ENCODE results near the gene PTPN7. TPM values are rescaled to one million over a fixed set of nuclear protein-coding genes. Genes with fewer than 3 reads are reported as not detected.

The PTPN7 gene
- total and polyA plus RNA-seq, 10 of the 15 experiments (the other 5 are each of a cell fraction or from before 2014, with no cell fraction given): 7.9 to 117 (median 102) TPM

GRCh38 chr1:202150602-202151001 lies 9.8 kb downstream of the PTPN7 start (continued):
- no peak for TF ChIP-seq SPI1 (IDR thresholded peaks at IDR 0.05; ENCODE audit: borderline replicate concordance, insufficient read depth, low read depth, low read length)

- H3K36me3 ChIP-seq (ENCODE audit: control insufficient read depth in 2 of 2, insufficient read depth in 2 of 2, low read length in 1 of 2): peaks cover 31 to 36% of the 10 kb centered on the region in 2 experiments; a peak in 3 of 4 replicates
- FAIRE-seq: no peak
These were observed 10.2 kb downstream of the PTPN7 start for GRCh38 chr1:202150187-202150586.

More at GRCh38 chr1:202150187-202150586, 10.2 kb downstream of the PTPN7 start:
- Histone ChIP-seq H3K4me1 (ENCODE audit: control insufficient read depth, insufficient read depth, low read length) (peaks cover 9% of the 10 kb centered on the region), H3K27me3 (replicated peaks in 1 of 2; ENCODE audit: control insufficient read depth in 2 of 2, insufficient read depth in 2 of 2, low read length in 1 of 2) (no peaks in the 10 kb centered on the region), H3K27ac (ENCODE audit: control insufficient read depth, insufficient read depth) (no peak overlapping the region), H3K4me2 (ENCODE audit: control insufficient read depth, insufficient read depth) (no peak overlapping the region), H3K9me3 (replicated peaks; ENCODE audit: control insufficient read depth, insufficient read depth, low read length) (no peaks in the 10 kb centered on the region), H3K4me3 (no peak overlapping the region), H3K9ac (ENCODE audit: control insufficient read depth, insufficient read depth, low read length) (no peak overlapping the region), H2AFZ (ENCODE audit: control insufficient read depth, low read depth, low read length) (no peak overlapping the region), H4K20me1 (ENCODE audit: control insufficient read depth, insufficient read depth) (no peaks in the 10 kb centered on the region), H3K79me2 (ENCODE audit: control insufficient read depth, insufficient read depth, low read length) (no peaks in the 10 kb centered on the region)
- no peak for DNase-seq (ENCODE audit: low read depth, low spot score)
- CTCF ChIA-PET: no interaction called here
- RAD21 ChIA-PET (ENCODE audit: unreplicated experiment): no interaction called here
- ATAC-seq: no peak
- BruUV-seq (replicated peaks): no TSS peak
- in situ Hi-C loops (cut with MboI) (no loop called here), intact Hi-C loops (cut with micrococcal nuclease; ENCODE audit: unreplicated experiment) (no loop called here)
- WGBS (ENCODE audit: insufficient coverage, insufficient replicate concordance, low lambda C conversion rate, missing lambda C conversion rate): 96% methylated on average over 9 of the region's 9 CpGs
- SMC1A ChIA-PET (ENCODE audit: uncharacterized antibody, unreplicated experiment): no interaction called here
- TF ChIP-seq ZNF217 (IDR thresholded peaks at IDR 0.05) (no peak), NFYB (IDR thresholded peaks at IDR 0.05; ENCODE audit: insufficient read depth, low read depth, low read length) (no peak), CBFB (IDR thresholded peaks at IDR 0.05; ENCODE audit: low read depth) (no peak), MTA3 (IDR thresholded peaks at IDR 0.05; ENCODE audit: borderline replicate concordance, low read length) (no peak), IKZF2 (IDR thresholded peaks at IDR 0.05) (no peak), CREM (IDR thresholded peaks at IDR 0.05; ENCODE audit: low read depth) (no peak), DPF2 (IDR thresholded peaks at IDR 0.05) (no peak), SREBF2 (IDR thresholded peaks at IDR 0.05; ENCODE audit: low read length) (no peak)
- TF ChIP-seq, protein P1, sequence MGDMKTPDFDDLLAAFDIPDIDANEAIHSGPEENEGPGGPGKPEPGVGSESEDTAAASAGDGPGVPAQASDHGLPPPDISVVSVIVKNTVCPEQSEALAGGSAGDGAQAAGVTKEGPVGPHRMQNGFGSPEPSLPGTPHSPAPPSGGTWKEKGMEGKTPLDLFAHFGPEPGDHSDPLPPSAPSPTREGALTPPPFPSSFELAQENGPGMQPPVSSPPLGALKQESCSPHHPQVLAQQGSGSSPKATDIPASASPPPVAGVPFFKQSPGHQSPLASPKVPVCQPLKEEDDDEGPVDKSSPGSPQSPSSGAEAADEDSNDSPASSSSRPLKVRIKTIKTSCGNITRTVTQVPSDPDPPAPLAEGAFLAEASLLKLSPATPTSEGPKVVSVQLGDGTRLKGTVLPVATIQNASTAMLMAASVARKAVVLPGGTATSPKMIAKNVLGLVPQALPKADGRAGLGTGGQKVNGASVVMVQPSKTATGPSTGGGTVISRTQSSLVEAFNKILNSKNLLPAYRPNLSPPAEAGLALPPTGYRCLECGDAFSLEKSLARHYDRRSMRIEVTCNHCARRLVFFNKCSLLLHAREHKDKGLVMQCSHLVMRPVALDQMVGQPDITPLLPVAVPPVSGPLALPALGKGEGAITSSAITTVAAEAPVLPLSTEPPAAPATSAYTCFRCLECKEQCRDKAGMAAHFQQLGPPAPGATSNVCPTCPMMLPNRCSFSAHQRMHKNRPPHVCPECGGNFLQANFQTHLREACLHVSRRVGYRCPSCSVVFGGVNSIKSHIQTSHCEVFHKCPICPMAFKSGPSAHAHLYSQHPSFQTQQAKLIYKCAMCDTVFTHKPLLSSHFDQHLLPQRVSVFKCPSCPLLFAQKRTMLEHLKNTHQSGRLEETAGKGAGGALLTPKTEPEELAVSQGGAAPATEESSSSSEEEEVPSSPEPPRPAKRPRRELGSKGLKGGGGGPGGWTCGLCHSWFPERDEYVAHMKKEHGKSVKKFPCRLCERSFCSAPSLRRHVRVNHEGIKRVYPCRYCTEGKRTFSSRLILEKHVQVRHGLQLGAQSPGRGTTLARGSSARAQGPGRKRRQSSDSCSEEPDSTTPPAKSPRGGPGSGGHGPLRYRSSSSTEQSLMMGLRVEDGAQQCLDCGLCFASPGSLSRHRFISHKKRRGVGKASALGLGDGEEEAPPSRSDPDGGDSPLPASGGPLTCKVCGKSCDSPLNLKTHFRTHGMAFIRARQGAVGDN (IDR thresholded peaks at IDR 0.05): no peak
- TF ChIP-seq, protein P2, sequence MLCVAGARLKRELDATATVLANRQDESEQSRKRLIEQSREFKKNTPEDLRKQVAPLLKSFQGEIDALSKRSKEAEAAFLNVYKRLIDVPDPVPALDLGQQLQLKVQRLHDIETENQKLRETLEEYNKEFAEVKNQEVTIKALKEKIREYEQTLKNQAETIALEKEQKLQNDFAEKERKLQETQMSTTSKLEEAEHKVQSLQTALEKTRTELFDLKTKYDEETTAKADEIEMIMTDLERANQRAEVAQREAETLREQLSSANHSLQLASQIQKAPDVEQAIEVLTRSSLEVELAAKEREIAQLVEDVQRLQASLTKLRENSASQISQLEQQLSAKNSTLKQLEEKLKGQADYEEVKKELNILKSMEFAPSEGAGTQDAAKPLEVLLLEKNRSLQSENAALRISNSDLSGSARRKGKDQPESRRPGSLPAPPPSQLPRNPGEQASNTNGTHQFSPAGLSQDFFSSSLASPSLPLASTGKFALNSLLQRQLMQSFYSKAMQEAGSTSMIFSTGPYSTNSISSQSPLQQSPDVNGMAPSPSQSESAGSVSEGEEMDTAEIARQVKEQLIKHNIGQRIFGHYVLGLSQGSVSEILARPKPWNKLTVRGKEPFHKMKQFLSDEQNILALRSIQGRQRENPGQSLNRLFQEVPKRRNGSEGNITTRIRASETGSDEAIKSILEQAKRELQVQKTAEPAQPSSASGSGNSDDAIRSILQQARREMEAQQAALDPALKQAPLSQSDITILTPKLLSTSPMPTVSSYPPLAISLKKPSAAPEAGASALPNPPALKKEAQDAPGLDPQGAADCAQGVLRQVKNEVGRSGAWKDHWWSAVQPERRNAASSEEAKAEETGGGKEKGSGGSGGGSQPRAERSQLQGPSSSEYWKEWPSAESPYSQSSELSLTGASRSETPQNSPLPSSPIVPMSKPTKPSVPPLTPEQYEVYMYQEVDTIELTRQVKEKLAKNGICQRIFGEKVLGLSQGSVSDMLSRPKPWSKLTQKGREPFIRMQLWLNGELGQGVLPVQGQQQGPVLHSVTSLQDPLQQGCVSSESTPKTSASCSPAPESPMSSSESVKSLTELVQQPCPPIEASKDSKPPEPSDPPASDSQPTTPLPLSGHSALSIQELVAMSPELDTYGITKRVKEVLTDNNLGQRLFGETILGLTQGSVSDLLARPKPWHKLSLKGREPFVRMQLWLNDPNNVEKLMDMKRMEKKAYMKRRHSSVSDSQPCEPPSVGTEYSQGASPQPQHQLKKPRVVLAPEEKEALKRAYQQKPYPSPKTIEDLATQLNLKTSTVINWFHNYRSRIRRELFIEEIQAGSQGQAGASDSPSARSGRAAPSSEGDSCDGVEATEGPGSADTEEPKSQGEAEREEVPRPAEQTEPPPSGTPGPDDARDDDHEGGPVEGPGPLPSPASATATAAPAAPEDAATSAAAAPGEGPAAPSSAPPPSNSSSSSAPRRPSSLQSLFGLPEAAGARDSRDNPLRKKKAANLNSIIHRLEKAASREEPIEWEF (IDR thresholded peaks at IDR 0.05; ENCODE audit: insufficient replicate concordance, low read depth, low read length): no peak
- POLR2A ChIA-PET: no interaction called here
